Stimulated activated CD8-positive, alpha-beta memory T cell treated with anti-CD3 and anti-CD28 coated beads, Interleukin-4, amount 100 ng/mL, for 1 hour (primary cell): ENCODE measurements around the gene MB21D2.

Experiments
- DNase-seq, 2 donors: peaks; one replicate each; pipeline ENCODE4 v3.0.0-alpha.2; 2020; ENCODE audit warnings: low read depth in 2 of 2, low spot score in 1 of 2

MB21D2 gene

GRCh38 chr3:192892981-192893700, 24.5 kb downstream of the MB21D2 start:
- peak in 1 of 2 donors; percentile 14 for DNase-seq

- no peak for DNase-seq
Observed at GRCh38 chr3:192890347-192891335, 27.0 kb downstream of the MB21D2 start.

DNA sequence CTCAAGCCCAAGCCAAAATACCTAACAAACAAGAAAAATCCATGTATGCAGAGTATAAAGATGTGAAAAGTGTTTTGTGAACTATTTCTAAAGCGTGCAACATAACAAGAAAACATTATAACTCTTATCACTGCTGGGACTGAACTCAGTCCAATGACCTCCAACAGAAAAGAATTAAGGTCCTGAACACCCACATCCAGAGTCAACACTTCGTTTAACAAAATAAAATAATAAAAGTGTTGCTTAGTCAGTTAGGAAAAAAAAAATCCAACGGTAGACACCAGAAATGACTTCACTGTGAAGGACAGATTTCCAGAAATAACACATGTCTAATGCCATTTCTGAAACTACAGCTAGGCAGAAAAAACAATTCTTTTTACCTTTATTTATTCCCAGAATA, 28.0 kb downstream of the MB21D2 start:
- DNase-seq: no peak

GRCh38 chr3:192888190-192888589, 29.5 kb downstream of the MB21D2 start:
- DNase-seq: no peak

- no peak for DNase-seq
Observed at GRCh38 chr3:192887701-192888100, 30.0 kb downstream of the MB21D2 start.

GRCh38 chr3:192887047-192887446, 30.6 kb downstream of the MB21D2 start:
- no peak for DNase-seq

DNA sequence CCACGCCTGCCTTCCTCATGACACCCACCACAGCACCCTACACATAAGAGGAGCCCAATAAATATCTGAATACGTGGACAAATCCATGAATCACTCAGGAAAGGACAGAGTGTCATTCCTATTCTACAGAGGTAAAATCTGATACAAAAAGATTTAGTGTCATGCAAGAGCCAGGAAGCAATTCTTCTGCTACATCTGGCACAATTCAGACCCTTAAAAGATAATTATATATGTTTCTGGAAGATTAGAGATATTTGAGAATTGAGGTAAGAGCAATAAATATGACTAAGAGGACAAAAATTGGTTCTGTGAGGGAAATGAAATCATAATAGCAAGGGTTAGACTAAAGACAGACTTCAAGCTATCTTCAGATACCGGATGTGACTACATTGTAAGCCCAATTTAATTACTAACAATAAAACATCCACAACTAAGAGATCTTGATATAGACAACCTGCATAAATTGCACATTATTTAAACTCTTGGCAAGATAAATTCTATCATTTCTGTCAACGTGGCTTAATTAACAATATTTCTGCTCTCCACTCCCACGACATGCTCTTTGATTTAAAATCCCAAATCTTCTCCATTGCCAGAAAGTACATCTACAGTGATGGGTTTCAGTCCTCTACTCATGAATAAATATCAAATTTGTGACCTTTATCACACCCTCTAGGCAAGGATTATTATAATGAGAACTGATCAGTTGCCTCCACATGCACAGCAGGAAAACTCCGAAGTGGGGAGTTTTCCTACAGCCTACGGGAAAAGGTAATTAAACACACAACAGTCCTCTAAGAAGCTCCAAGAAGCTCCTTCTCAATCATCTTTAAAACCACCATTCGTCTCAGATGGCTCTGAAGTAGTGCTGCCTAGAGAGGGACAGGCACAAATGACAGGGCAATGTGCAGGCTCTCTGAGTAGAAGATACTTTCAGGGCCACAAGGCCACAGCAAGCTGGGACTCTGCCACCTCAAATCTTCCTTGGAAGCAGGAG, 32.6 kb downstream of the MB21D2 start:
- no peak for DNase-seq

DNA sequence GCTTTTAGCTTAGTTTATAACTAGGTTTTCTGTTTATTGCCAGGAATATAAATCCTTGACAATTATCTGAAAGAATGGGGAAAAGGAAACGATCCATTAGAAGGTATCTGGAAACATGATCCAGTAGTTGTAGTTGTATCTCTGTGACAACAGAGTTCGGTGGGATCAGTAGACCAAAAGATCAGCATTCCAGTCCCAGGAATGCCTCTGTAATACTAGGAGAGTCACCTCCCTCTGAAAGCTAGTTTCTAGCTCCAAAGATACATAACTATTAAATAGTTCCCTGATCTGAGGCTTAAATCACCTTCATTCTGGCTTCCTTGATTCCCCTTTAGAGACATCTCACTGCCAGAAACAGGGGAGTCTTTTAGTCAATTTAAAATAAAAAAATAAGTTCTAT, 34.1 kb downstream of the MB21D2 start:
- DNase-seq: no peak

DNA sequence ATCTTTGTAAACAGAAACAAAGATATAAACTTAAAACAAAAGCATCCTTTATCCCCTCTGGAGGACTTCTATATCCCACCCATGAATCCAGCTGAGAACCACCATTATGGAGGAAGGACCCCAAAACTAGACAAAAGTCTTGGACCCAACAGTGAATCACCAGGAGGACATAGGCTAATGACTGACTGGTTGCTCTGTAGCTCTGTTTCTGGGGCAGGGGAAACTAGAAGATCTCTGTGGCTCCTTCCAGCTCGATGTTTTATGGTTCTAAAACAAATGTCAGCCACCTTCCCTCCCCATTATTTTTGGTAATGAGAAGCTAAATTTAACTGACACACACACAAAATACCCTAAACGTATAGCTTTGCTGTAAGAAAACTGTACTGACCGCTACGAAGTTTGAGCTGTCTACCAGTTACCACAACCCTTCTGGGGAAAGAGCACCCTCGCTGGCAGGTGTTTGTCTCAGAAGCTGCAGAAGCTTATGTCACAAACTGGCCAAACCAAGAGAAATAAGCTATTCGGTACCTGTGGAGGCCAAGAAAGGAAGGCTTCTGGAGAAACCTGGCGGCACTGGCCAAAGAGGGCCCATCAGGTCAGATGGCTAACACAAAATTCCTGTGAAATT, 36.4 kb downstream of the MB21D2 start:
- DNase-seq: no peak

GRCh38 chr3:192880313-192880712, 37.3 kb downstream of the MB21D2 start:
- DNase-seq: no peak

DNA sequence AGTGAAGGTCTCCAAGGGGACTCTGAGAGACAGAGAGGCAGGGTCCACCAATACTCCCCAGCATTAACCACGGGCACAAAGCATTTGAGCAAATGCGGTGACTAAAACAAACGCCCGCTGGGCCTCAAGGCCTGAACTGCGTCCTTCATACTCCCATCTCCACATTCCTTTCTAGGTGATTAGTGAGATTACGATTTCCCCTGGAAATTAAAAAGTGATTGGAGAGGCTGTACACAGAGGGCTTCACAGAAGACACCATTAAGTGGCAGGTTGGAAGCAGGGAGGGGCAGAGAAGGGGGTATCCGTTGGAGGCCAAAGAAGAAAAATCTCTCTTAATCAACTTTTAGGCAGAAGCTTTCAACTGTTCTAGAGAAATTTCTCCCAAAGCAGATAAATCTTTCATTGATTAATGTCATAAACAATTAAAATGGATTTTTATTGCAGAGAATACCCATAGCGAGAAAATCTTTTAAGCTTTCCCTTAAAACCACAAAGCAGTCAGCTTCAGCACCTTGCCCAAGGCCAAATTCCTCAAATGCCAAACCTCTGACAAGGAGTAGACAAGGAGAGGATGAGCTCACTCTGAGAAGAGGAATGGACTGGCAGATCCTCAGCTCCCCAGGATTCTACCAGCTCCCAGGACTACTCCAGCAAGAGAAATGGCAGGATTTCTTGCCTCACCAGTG, 38.2 kb downstream of the MB21D2 start:
- no peak for DNase-seq

- no peak for DNase-seq
Observed at GRCh38 chr3:192875971-192876565, 41.6 kb downstream of the MB21D2 start.

DNA sequence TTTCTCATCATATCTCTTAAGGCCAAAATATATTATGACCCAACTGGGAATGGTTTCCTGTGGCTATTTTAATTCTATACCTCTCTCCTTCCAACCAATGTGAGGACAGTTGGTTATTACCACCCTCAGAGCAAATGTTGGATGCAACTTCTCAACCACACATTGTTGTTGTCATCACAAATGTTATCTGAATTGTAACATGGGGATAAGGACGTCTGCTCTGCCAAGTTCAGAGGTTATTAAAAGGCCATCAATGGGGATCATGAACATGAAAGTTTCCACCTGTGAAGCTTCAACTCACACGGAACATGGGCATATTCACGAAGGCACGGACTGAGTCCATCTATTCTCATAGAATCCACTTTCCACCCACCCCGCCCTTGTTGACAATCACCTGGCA, 46.8 kb downstream of the MB21D2 start:
- no peak for DNase-seq

DNA sequence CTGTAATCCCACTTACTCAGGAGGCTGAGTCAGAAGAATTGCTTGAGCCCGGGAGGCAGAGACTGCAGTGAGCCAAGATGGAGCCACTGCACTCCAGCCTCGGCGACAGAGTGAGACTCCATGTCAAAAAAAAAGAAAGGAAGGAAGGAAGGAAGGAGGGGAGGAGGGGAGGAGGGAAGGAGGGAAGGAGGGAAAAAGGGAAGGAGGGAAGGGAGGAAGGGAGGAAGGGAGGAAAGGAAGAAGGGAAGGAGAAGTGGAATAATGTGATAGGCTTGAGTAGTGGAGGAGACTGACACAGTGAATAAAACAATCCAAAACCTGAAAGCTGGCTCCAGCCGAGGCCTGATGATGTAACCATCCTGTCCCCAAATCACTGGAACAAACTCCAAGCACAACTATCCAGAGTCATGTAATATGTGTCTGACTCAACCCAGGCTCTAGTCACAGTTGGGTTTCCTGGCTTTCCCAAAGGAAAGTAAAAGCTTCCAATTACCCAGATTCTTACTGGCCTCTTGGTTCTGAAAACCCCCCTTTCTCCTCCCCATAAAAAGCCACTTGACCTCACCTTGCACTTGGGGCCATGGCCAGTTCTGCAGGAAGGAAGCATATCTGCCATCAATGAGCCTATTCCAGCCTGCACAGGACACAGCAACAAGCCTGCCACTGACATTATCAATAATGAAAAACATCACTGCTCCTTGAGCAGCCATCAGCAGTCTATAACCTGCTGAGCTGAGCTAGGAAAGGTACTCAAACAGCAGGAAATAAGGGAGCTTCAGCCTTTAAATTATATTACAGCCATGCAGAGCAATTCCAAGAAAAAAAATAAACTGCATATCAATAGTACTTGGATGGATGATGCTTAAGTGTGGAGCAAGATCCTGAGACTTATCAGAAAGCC, 48.3 kb downstream of the MB21D2 start:
- DNase-seq: no peak

- DNase-seq: no peak
Observed at GRCh38 chr3:192867645-192868044, 50.0 kb downstream of the MB21D2 start.

- DNase-seq: no peak
Observed at GRCh38 chr3:192866804-192867203, 50.9 kb downstream of the MB21D2 start.

GRCh38 chr3:192864941-192865340, 52.7 kb downstream of the MB21D2 start:
- no peak for DNase-seq

GRCh38 chr3:192863091-192863420, 54.6 kb downstream of the MB21D2 start:
- DNase-seq: no peak
